HepG2 (cell line): ENCODE data around the gene MYADML2. TPM values are rescaled to one million over a fixed set of nuclear protein-coding genes. Genes with fewer than 3 reads are reported as not detected.

Source experiments
- AGO2 ChIP-seq: fragments of 200-400 bp; formaldehyde crosslinking; optimal IDR thresholded peaks from 2 replicates; pipeline ENCODE3; 2017; ENCODE audit warnings: mild to moderate bottlenecking, low read depth, low read length, moderate library complexity
- EP300 ChIP-seq, 3 experiments: sonication (generic) in 1 of 3; formaldehyde crosslinking in 1 of 3; IDR thresholded peaks; 2 replicates each; pipeline versions ENCODE4 v1.5.1 to v1.6.1; 2011 to 2020; ENCODE audit warnings: low read depth in 2 of 3, low read length in 2 of 3, borderline replicate concordance in 1 of 3, improper control_type of control experiment in 1 of 3, mild to moderate bottlenecking in 1 of 3, missing genetic modification reagents in 1 of 3, moderate library complexity in 1 of 3
- HIVEP1 ChIP-seq: sonication (generic); formaldehyde crosslinking; IDR thresholded peaks from 2 replicates; pipeline ENCODE4 v1.4.0; 2020; ENCODE audit warnings: mild to moderate bottlenecking, missing genetic modification reagents
- JUNB ChIP-seq: sonication (generic); formaldehyde crosslinking; IDR thresholded peaks from 2 replicates; pipeline ENCODE4 v1.8.0; 2022; ENCODE audit warnings: missing genetic modification reagents, mild to moderate bottlenecking, borderline replicate concordance
- MXD1 ChIP-seq: sonication (generic); formaldehyde crosslinking; IDR thresholded peaks from 2 replicates; pipeline ENCODE4 v1.4.0; 2020; ENCODE audit warnings: mild to moderate bottlenecking, missing genetic modification reagents
- MXD3 ChIP-seq: IDR thresholded peaks from 2 replicates; pipeline ENCODE4 v1.6.1; 2016; ENCODE audit warnings: mild to moderate bottlenecking, missing biosample characterization, missing genetic modification reagents
- SAP130 ChIP-seq: IDR thresholded peaks from 2 replicates; pipeline ENCODE4 v1.6.1; 2016; ENCODE audit warnings: low read depth
- SKIL ChIP-seq: sonication (generic); formaldehyde crosslinking; IDR thresholded peaks from 2 replicates; pipeline ENCODE4 v1.8.0; 2022; ENCODE audit warnings: missing genetic modification reagents, mild to moderate bottlenecking, moderate library complexity, borderline replicate concordance
- YY1 ChIP-seq: IDR thresholded peaks from 2 replicates; pipeline ENCODE4 v1.6.1; 2011; ENCODE audit warnings: low read length, low read depth, moderate library complexity, mild to moderate bottlenecking; ENCODE audit not compliant: insufficient read depth, insufficient replicate concordance
- ZBTB33 ChIP-seq: sonication (generic); formaldehyde crosslinking; IDR thresholded peaks from 2 replicates; pipeline ENCODE4 v1.4.0; 2020; ENCODE audit warnings: missing genetic modification reagents
- ZBTB38 ChIP-seq: sonication (generic); formaldehyde crosslinking; IDR thresholded peaks from 2 replicates; pipeline ENCODE4 v1.5.1; 2020; ENCODE audit warnings: mild to moderate bottlenecking, missing genetic modification reagents
- ZNF350 ChIP-seq: sonication (generic); formaldehyde crosslinking; IDR thresholded peaks from 2 replicates; pipeline ENCODE4 v1.4.0; 2020; ENCODE audit warnings: mild to moderate bottlenecking, low read depth, missing genetic modification reagents, borderline replicate concordance
- ZNF441 ChIP-seq: sonication (generic); formaldehyde crosslinking; IDR thresholded peaks from 2 replicates; pipeline ENCODE4 v1.7.0; 2021; ENCODE audit warnings: missing genetic modification reagents, borderline replicate concordance
- ZNF513 ChIP-seq: sonication (generic); formaldehyde crosslinking; conservative IDR thresholded peaks from 2 replicates; pipeline ENCODE4 v1.5.0; 2020; ENCODE audit warnings: missing genetic modification reagents
- ZNF563 ChIP-seq: sonication (generic); formaldehyde crosslinking; IDR thresholded peaks from 2 replicates; pipeline ENCODE4 v1.8.0; 2022; ENCODE audit warnings: mild to moderate bottlenecking, moderate library complexity, missing genetic modification reagents
- ZNF770 ChIP-seq: sonication (generic); formaldehyde crosslinking; IDR thresholded peaks from 2 replicates; pipeline ENCODE4 v1.5.0; 2020; ENCODE audit warnings: mild to moderate bottlenecking, missing genetic modification reagents
- polyA plus RNA-seq, 8 experiments: library from polyadenylated mRNA; depleted of rRNA in 3 of 8; stranded (reverse) in 7 of 8; unstranded in 1 of 8; fragments of >200 nt; fragmentation: Illumina TruSeq in 4 of 8; extraction: Trizol in 4 of 8; gene quantifications; 2 replicates each; pipeline versions ENCODE4 v1.2.1 to v1.2.3, GENCODE V29; 2011 to 2016; ENCODE audit warnings: low read depth in 4 of 8, missing spikeins in 1 of 8, mixed read lengths in 1 of 8; ENCODE audit not compliant: insufficient read depth in 1 of 8
- total RNA-seq, 5 experiments: library from RNA; depleted of rRNA; stranded (reverse); fragments of >200 nt; fragmentation: Illumina TruSeq; extraction: Trizol; gene quantifications; 2 replicates each; pipeline ENCODE4 v1.2.3, GENCODE V29; 2016; ENCODE audit warnings: low read depth in 1 of 5

MYADML2 gene
- total and polyA plus RNA-seq, 2 of the 13 experiments (the other 11 are each of a cell fraction or from before 2014, with no cell fraction given) = not detected

- 0 out of 2 replicates have a peak, but pooled peaks have one; percentile 27 for TF ChIP-seq ZNF513 (CRISPR knock-in tag)
- TF ChIP-seq YY1 = peak; percentile 82
- TF ChIP-seq ZNF563 (CRISPR knock-in tag) = peak; percentile 72; the same call in 1 of the 2 replicates
- TF ChIP-seq EP300 (IDR thresholded peaks at IDR 0.05; ENCODE audit: low read depth in 2 of 2, low read length in 2 of 2) = peak in 1 of 2 experiments; percentile 5; a peak in 1 of 4 replicates
- TF ChIP-seq EP300 (CRISPR knock-in tag; IDR thresholded peaks at IDR 0.05; ENCODE audit: borderline replicate concordance) = no peak
- peak; percentile 67 for TF ChIP-seq MXD1 (CRISPR knock-in tag)
- no peak for TF ChIP-seq SKIL
- TF ChIP-seq ZBTB38 (CRISPR knock-in tag) = peak; percentile 77
- TF ChIP-seq JUNB = no peak
- TF ChIP-seq ZNF770 = peak; percentile 8; the same call in 1 of the 2 replicates
- peak; percentile 49; the same call in 1 of the 2 replicates for TF ChIP-seq ZBTB33 (CRISPR knock-in tag)
- TF ChIP-seq AGO2 = peak; percentile 97
- peak; percentile 49; the same call in 1 of the 2 replicates for TF ChIP-seq HIVEP1 (CRISPR knock-in tag)
- no peak for TF ChIP-seq ZNF350
- 0 out of 2 replicates have a peak, but pooled peaks have one; percentile 87 for TF ChIP-seq ZNF441 (CRISPR knock-in tag)
- TF ChIP-seq MXD3 = peak; percentile 10; the same call in 1 of the 2 replicates
- peak; percentile 66 for TF ChIP-seq SAP130 (CRISPR knock-in tag)
These were observed 12.5 kb upstream of the MYADML2 start (continued) for GRCh38 chr17:81959362-81960129.
